ENCODE data around the gene ADCY4. TPM values are rescaled to one million over a fixed set of nuclear protein-coding genes. Genes with fewer than 3 reads are reported as not detected.
A peak's percentile ranks its signal among the peaks of the same experiment; 100 is the strongest.

ADCY4 gene
- total RNA-seq, 2 experiments from 2014 or later = 4.5 to 5.9 TPM

DNA sequence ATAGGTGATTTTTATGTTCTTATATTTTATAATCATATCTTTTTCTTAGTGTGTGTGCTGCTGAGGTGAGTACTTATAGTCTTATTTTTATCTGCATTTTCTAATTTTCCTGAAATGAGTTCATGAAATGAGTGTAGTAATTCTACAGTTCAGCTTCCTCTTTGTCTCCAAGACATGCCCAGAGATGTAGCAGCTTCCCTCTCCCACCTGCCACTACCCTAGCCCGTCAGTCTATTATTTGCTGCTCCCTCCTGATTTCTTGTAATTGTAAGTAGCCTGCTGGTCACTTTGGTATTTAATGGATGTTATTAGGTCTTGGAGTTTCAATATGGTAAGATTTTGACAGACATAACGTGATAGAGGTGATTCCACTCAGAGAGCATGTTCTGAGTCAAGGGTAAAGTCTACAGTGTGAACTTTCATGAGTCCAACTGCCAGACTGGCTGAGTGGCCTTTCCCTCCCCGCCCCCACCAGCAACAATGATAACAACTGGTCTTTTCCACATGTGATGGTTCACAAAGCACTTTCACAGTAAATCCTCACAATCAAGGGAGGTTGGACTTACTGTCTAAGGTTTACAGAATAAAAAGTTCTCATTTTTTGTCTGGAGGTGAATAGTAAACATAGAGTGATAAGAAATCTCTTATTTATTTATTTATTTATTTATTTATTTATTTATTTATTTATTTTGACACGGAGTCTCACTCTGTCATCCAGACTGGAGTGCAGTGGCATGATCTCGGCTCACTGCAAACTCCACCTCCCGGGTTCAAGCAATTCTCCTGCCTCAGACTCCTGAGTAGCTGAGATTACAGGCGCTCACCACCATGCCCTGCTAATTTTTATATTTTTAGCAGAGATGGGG lies 9.2 kb upstream of the ADCY4 start:
- Mint-ChIP-seq H3K36me3 (ENCODE audit: low read depth) (no peaks in the 10 kb centered on the region), H3K9me3 (no peaks in the 10 kb centered on the region), H3K4me1 (peaks cover 8% of the 10 kb centered on the region), H3K27me3 (peaks cover 47% of the 10 kb centered on the region), H3K4me3 (no peak overlapping the region), H3K27ac (no peak overlapping the region)
- ChIA-PET CTCF (interaction anchor here (2.8 to 3.2 kb wide), 2 partner anchors 11 to 87 kb away, joined by 13 to 14 read pairs; no protein-coding TSS in a partner anchor), POLR2A (interaction anchor here (1.3 kb wide), 1 partner anchor 87 kb away, joined by 3 read pairs; no protein-coding TSS in a partner anchor)
- DNase-seq = no peak

DNA sequence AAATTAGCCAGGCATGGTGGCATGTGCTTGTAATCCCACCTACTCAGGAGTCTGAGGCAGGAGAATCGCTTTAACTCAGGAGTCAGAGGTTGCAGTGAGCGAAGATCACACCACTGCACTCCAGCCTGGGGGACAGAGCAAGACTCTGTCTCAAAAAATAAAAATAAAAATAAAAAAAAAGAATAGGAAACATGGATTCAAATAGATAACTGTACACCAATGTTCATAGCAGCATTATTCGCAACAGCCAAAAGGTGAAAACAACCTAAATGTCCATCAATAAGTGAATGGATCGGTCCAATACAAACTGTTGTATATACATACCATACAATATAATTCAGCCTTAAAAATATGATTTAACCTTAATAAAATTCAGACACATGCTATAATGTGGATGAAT lies 8.0 kb upstream of the ADCY4 start:
- H3K36me3 Mint-ChIP-seq (ENCODE audit: low read depth) = peaks cover 8% of the 10 kb centered on the region
- POLR2A ChIA-PET = no interaction called here
- H3K4me3 Mint-ChIP-seq = no peak overlapping the region
- no peaks in the 10 kb centered on the region for H3K9me3 Mint-ChIP-seq
- no peak for DNase-seq
- H3K4me1 Mint-ChIP-seq = peaks cover 19% of the 10 kb centered on the region
- H3K27ac Mint-ChIP-seq = no peak overlapping the region
- CTCF ChIA-PET = interaction anchor here (2.8 kb wide), 1 partner anchor 9 kb away, joined by 13 read pairs; no protein-coding TSS in a partner anchor
- peaks cover 42% of the 10 kb centered on the region for H3K27me3 Mint-ChIP-seq

DNA sequence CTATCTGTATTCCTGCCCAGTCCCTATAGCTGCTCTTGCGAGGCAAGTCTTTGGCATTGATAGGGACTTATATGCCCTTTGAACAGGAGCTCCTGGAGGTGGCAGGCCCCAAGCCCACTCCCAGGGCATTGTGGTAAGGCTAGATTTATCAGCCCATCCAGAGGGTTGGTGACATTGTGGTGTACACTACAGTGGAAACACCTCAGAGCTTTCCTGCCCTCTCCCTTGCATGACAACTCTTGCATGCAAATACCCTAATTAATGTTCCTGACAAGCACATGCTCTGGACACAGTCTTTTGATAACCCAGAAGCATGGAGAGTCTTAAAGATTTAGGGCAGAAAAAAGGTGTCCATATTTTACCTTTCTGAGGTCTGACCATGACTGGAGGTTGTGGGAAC lies 5.7 kb upstream of the ADCY4 start:
- Mint-ChIP-seq H3K36me3 (ENCODE audit: low read depth) (peaks cover 27% of the 10 kb centered on the region), H3K4me1 (peaks cover 34% of the 10 kb centered on the region), H3K9me3 (no peaks in the 10 kb centered on the region), H3K27ac (no peak overlapping the region), H3K27me3 (peaks cover 33% of the 10 kb centered on the region), H3K4me3 (no peak overlapping the region)
- ChIA-PET CTCF (interaction anchor here (0.8 to 18.8 kb wide), 3 partner anchors 32 to 101 kb away, joined by 4 to 494 read pairs (median 5); partner anchors contain the start of genes CBLN3 and KHNYN), POLR2A (interaction anchor here (0.8 to 5.4 kb wide), 7 partner anchors 10 to 98 kb away, joined by 3 to 69 read pairs (median 6); partner anchors contain the start of genes CBLN3, KHNYN, RABGGTA and TINF2)
- DNase-seq = no peak

DNA sequence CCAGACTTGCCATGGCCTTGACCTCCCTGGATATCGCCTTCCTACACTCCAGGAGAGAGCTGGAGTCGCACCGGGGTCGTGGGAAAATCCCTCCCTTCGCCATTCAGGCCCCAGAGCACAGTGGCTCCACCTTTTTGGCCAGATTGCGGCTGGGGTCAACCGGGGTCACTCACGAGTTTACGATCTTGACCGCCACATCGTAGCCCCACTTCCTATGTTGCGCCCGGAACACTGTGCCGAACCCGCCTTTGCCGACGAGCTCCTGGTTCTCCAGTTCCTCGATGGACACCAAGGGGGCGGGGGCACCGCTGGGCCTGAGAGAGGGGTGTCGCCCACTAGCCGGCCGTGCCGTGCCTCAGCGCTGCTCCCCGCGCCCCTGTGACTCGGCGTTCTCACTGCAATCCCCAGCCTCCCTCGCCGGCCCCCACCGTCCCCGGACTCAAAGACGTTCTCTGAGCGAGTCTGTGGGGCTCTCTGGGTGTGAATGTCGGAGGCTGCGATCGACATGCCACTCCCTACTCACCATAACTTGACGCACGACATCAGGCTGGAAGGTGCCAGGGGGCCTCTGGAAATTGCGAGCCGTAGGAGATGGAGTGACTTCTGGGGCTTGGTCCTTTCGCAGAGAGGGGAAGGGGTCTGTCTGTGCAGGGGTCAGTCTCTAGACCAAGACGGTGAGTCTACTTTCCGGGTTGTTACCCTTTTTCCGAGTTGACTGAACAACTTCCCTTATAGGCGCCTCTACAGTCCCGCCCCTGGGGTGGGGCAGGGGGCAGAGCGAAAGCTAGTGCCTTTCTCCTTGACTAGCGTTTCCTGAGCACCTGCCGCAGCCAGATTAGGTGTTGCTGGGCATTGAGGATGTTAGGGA lies 4.6 kb upstream of the ADCY4 start, which contains the start of gene RIPK3:
Gene RIPK3, minus strand, starts transcription at position 708 of the 868 bp plus-strand sequence. Its CDS starts 165 bp downstream, at position 543.
- ChIA-PET POLR2A (interaction anchor here (0.6 to 5.4 kb wide), 19 partner anchors 8 to 204 kb away, joined by 3 to 69 read pairs (median 4); partner anchors contain the start of genes CBLN3, DHRS1, KHNYN and LTB4R2), CTCF (interaction anchor here (0.8 to 18.8 kb wide), 7 partner anchors 12 to 102 kb away, joined by 3 to 494 read pairs (median 5); partner anchors contain the start of genes CBLN3, KHNYN and TINF2)
- Mint-ChIP-seq H3K36me3 (ENCODE audit: low read depth) (peaks cover 33% of the 10 kb centered on the region), H3K4me1 (peaks cover 42% of the 10 kb centered on the region), H3K27me3 (peaks cover 31% of the 10 kb centered on the region), H3K9me3 (no peaks in the 10 kb centered on the region), H3K27ac (peak within 1 kb of the TSS; percentile 83), H3K4me3 (peak within 1 kb of the TSS; percentile 97)
- DNase-seq = peak; percentile 82

DNA sequence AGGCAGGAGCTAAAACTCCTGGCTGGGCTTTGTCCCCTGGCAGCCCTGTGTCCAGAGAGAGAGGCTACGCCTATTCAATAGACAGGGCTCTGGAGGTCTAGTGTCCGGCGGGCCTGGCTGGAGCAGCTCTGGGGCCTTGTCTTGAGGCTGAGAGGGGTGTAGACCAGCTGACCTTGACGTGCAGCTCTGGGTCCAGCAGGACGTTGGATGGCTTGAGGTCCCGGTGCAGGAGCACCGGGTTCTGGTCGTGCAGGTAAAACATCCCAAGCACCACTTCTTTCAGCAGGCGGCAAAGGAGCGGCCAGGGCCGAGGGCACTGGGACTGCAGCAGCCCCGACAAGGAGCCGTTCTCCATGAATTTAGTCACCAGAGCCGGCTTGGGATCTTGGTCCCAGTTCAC lies 4.0 kb upstream of the ADCY4 start:
- H3K36me3 Mint-ChIP-seq (ENCODE audit: low read depth) = peaks cover 33% of the 10 kb centered on the region
- peaks cover 47% of the 10 kb centered on the region for H3K4me1 Mint-ChIP-seq
- DNase-seq = no peak
- POLR2A ChIA-PET = interaction anchor here (0.6 to 5.4 kb wide), 8 partner anchors 9 to 103 kb away, joined by 3 to 69 read pairs (median 8); partner anchors contain the start of genes CBLN3, DHRS1, KHNYN and NOP9
- CTCF ChIA-PET = interaction anchor here (1.4 to 18.8 kb wide), 4 partner anchors 11 to 98 kb away, joined by 5 to 494 read pairs (median 19); partner anchors contain the start of genes CBLN3 and KHNYN
- H3K27ac Mint-ChIP-seq = peak overlapping the region; percentile 6
- H3K4me3 Mint-ChIP-seq = peak overlapping the region; percentile 97
- H3K27me3 Mint-ChIP-seq = peaks cover 33% of the 10 kb centered on the region
- no peaks in the 10 kb centered on the region for H3K9me3 Mint-ChIP-seq

DNA sequence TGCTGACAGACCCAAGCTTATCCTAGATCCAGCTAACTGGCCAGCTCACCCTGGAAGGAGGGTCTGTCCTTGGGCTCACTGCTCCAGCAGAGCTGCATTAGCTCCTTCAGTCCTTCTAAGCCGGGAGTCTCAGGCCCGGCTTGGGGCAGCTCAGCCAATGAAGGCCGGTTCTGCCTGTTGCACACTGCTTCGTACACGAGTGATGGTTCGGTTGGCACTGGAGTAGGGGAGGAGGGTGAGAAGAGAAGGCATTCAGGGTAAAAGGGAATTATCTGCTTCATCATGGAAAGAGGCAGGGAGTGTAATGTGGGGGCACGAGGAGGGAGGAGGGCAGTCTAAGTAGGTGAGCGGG lies 2.9 kb upstream of the ADCY4 start:
- H3K27ac Mint-ChIP-seq = no peak overlapping the region
- POLR2A ChIA-PET = interaction anchor here (0.8 to 5.4 kb wide), 2 partner anchors 89 to 93 kb away, joined by 3 to 69 read pairs; partner anchors contain the start of genes CBLN3 and KHNYN
- H3K9me3 Mint-ChIP-seq = no peaks in the 10 kb centered on the region
- peaks cover 56% of the 10 kb centered on the region for H3K4me1 Mint-ChIP-seq
- CTCF ChIA-PET = interaction anchor here (5.1 to 18.8 kb wide), 2 partner anchors 90 to 99 kb away, joined by 30 to 494 read pairs; partner anchors contain the start of genes CBLN3 and KHNYN
- DNase-seq = no peak
- H3K27me3 Mint-ChIP-seq = peaks cover 35% of the 10 kb centered on the region
- H3K4me3 Mint-ChIP-seq = peak overlapping the region; percentile 97
- H3K36me3 Mint-ChIP-seq (ENCODE audit: low read depth) = peaks cover 33% of the 10 kb centered on the region

DNA sequence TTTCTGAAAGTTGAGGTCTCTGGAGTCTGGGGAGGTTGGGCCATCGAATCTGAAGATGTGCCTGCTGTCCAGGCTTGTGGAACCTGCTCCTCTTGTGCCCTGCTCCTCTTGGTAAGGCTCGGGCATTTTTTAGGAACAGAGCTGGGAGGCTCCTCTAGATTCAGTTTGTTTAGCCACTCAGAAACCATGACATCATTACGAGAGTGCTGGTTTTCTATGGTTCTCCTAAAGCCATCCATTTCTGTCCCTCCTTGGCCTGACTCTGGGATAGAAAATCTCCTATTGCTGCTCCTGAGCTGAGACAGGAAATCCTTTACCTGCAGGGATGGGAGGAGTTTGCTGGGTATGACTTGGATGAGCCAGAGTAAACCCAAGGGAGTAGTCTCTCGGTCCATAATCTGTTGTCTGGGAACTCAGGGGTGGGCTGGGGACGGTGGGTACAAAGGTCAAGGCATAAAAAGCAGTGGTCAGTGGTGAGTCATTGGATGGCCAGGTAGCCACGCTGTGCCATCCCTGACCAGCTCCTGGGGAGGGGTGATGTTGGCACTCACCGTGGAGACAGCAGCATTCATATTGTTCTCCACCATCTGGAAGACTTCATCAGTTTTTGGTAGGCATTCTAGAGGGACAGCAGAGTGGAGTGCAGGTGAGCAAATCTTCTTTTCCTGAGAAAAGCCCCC lies 2.4 kb upstream of the ADCY4 start:
- Mint-ChIP-seq H3K36me3 (ENCODE audit: low read depth) (peaks cover 33% of the 10 kb centered on the region), H3K27ac (no peak overlapping the region), H3K4me3 (no peak overlapping the region), H3K9me3 (no peaks in the 10 kb centered on the region), H3K27me3 (peaks cover 35% of the 10 kb centered on the region), H3K4me1 (peaks cover 61% of the 10 kb centered on the region)
- ChIA-PET POLR2A (interaction anchor here (0.8 to 6.6 kb wide), 3 partner anchors 90 to 96 kb away, joined by 3 to 221 read pairs (median 69); partner anchors contain the start of genes CBLN3 and KHNYN), CTCF (interaction anchor here (5.1 to 18.8 kb wide), 2 partner anchors 90 to 99 kb away, joined by 30 to 494 read pairs; partner anchors contain the start of genes CBLN3 and KHNYN)
- DNase-seq = no peak

DNA sequence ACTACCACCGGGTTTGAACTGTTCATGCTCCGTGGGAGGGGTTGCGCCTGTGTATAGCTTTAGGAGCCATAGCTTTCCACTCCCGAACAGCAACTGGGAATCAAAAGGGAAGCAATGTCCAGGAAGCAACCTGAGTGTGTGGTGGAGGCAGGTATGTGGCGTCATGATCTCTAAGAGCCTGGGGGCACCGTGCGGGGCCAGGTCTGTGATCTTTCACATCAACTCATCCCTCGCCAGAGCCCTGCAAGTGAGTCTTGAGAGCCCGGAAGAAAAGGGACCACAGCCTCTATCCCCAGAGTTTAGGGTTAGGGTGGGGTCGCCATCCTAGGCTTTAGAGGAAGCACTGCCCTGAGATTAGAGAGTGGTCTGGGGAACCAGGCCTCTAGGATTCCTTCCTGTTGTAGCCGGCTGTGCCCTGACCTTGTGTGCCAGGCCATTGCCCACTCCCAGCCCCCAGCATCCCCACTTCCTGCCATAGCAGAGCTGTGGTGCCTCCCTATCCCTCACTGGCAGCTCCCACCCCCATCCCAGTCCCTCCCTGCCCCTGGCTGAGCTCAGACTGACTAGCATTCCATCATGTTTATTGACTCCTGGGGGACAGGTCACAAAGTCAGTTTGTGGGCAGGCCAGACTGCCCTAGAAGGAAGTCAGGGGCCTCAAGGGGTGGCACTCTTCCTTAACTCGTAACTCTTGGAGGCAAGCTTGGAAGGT lies 745 bp upstream of the ADCY4 start:
- peaks cover 34% of the 10 kb centered on the region for H3K27me3 Mint-ChIP-seq
- H3K27ac Mint-ChIP-seq = no peak overlapping the region
- ChIA-PET POLR2A (interaction anchor here (2.6 to 6.6 kb wide), 2 partner anchors 97 to 107 kb away, joined by 16 to 221 read pairs; partner anchors contain the start of genes CBLN3, KHNYN and SDR39U1), CTCF (interaction anchor here (5.1 to 18.8 kb wide), 3 partner anchors 25 to 101 kb away, joined by 30 to 494 read pairs (median 144); partner anchors contain the start of genes CBLN3, CIDEB, KHNYN and LTB4R)
- H3K4me3 Mint-ChIP-seq = no peak overlapping the region
- no peak for DNase-seq
- H3K36me3 Mint-ChIP-seq (ENCODE audit: low read depth) = peaks cover 33% of the 10 kb centered on the region
- H3K9me3 Mint-ChIP-seq = no peaks in the 10 kb centered on the region
- peaks cover 74% of the 10 kb centered on the region for H3K4me1 Mint-ChIP-seq

DNA sequence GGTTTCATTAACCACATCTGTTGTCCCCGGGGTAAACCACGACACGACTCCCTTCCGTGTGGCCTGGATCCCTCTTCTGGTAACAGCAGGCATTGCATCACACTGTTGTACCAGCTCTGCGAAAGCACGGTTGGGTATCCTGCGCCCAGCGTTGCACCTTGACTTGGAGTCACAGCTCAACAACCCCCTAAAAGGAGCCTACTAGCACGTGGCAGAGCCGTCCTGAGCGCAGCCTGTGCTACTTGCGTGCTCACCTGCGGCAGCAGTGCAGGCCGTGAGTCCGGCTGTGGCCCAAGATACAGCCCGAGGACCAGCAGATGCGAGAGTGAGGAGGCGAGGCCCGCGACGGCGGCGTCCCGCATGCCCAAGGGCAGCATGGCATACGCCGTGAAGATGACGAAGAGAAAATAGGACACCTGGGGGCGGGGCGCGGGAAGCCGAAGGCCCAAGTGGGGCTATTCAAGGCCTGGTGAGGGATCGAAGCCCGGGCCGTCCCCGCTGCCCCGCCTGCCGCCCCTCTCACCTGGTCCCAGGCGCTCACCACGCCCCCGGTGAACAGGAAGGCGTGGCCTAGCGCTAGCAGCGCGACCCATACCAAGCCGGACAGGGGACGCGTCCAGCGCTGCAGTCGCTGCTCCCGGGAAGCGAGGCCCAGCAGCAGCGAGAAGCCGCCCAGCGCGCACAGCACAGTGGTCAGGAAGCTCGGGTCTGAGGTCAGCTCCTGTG lies 2.4 kb downstream of the ADCY4 start:
- peak; percentile 89 for DNase-seq
- CTCF ChIA-PET = interaction anchor here (0.7 to 18.8 kb wide), 31 partner anchors 9 to 366 kb away, joined by 3 to 494 read pairs (median 5); partner anchors contain the start of genes CBLN3, CIDEB, DHRS1 and KHNYN
- peaks cover 81% of the 10 kb centered on the region for H3K4me1 Mint-ChIP-seq
- peaks cover 35% of the 10 kb centered on the region for H3K27me3 Mint-ChIP-seq
- peaks cover 21% of the 10 kb centered on the region for H3K36me3 Mint-ChIP-seq (ENCODE audit: low read depth)
- H3K27ac Mint-ChIP-seq = peak overlapping the region; percentile 61
- POLR2A ChIA-PET = interaction anchor here (0.5 to 8.4 kb wide), 18 partner anchors 9 to 171 kb away, joined by 3 to 221 read pairs (median 3); partner anchors contain the start of genes CBLN3, KHNYN, LTB4R and LTB4R2
- peak overlapping the region; percentile 71 for H3K4me3 Mint-ChIP-seq
- H3K9me3 Mint-ChIP-seq = no peaks in the 10 kb centered on the region

DNA sequence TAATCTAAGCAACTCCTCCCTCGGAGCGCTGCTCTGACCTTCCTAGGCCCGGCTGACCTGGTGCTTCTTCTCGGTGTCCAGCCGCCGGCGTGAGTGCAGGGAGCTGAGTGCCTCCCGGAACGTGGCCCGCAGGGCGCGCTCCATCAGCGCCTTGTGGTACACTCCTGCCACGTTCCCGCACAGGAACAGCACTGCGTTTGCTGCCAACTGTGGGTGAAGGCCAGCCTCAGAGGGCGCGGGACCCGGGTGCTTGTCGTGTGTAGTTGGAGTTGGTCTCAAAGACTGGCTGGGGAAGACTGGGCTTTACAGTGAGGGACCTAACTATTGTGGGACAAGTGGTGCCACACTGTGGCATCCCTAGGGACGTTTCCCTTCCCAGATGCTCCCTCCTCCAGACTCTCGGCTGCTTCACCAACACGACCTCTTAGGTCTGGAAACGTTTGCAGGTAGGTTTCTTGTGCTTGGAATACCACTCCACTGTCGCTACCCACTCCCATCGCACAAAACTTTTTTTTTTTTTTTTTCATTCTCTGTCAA lies 3.1 kb downstream of the ADCY4 start:
- Mint-ChIP-seq H3K4me3 (peak overlapping the region; percentile 71), H3K4me1 (peaks cover 84% of the 10 kb centered on the region), H3K9me3 (no peaks in the 10 kb centered on the region), H3K36me3 (ENCODE audit: low read depth) (peaks cover 15% of the 10 kb centered on the region), H3K27me3 (peaks cover 35% of the 10 kb centered on the region), H3K27ac (peak overlapping the region; percentile 61)
- no peak for DNase-seq
- ChIA-PET POLR2A (interaction anchor here (0.5 to 8.4 kb wide), 17 partner anchors 9 to 170 kb away, joined by 3 to 221 read pairs (median 4); partner anchors contain the start of genes CBLN3, CIDEB, KHNYN and LTB4R), CTCF (interaction anchor here (0.7 to 18.8 kb wide), 20 partner anchors 8 to 367 kb away, joined by 3 to 494 read pairs (median 8); partner anchors contain the start of genes CBLN3, CIDEB, DHRS1 and KHNYN)

All from activated CD4-positive, alpha-beta memory T cell treated with anti-CD3 and anti-CD28 coated beads, Interleukin-2, amount 10 ng/mL, durations not matched to agents 7 days and 5 days (primary cell).